ENCODE data around the gene OR2B2. TPM values are rescaled to one million over a fixed set of nuclear protein-coding genes. Genes with fewer than 3 reads are reported as not detected.

Gene OR2B2
- polyA plus RNA-seq, 1 donor (not counting 4 experiments of a cell fraction or from before 2014, with no cell fraction given), result not detected

DNA sequence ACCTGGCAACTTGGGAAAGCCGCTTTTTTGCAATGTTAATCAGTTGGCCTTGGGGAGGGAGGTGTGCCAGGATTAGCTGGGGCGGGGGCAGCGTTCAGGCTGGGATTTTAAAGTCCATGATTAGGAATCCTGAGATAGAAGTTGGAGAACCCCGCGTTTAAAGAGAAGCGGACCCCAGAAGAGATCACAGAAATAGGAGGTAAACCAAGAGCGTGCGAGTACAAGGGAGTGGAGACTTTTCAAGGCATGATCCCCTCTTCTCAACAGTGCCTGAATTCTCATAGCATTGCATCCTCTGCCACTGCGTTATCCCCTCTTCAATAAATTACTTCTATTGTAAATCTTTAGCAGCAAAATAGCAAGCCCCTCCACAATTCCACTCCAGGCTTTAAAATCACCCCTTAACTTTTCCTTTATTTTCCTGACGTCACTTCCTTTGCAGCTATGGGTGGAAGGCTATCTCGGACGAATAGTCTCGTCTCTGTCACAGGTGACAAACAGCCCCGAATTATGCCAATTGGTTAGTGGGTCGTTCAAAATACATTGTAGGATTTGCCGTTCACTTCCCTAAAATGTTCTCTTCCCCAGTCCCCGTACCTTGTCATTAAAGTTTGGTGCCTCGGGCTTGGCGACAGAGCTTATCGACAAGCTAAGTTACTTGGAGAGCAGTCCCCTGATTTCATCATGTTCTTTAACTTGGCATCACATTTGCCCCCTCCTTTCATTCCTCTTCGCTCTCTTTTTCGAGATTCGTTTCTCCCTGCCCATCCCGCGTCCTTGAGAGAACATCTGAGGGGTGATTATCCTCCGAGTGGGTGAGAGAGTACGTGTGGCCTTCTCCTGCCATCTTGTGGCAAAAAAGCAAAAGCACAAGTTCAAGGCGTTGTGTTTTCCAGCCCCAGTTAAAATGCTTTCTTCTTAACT is 17.1 kb downstream of the OR2B2 start:
- no peaks in the 10 kb centered on the region for H3K27me3 ChIP-seq (ENCODE audit: control insufficient read depth, extremely low read depth, insufficient read depth, low read length)
- TF ChIP-seq, protein P1, sequence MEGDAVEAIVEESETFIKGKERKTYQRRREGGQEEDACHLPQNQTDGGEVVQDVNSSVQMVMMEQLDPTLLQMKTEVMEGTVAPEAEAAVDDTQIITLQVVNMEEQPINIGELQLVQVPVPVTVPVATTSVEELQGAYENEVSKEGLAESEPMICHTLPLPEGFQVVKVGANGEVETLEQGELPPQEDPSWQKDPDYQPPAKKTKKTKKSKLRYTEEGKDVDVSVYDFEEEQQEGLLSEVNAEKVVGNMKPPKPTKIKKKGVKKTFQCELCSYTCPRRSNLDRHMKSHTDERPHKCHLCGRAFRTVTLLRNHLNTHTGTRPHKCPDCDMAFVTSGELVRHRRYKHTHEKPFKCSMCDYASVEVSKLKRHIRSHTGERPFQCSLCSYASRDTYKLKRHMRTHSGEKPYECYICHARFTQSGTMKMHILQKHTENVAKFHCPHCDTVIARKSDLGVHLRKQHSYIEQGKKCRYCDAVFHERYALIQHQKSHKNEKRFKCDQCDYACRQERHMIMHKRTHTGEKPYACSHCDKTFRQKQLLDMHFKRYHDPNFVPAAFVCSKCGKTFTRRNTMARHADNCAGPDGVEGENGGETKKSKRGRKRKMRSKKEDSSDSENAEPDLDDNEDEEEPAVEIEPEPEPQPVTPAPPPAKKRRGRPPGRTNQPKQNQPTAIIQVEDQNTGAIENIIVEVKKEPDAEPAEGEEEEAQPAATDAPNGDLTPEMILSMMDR (optimal IDR thresholded peaks at IDR 0.05 in 1 of 3, IDR thresholded peaks at IDR 0.05 in 1 of 3, conservative IDR thresholded peaks at IDR 0.05 in 1 of 3; ENCODE audit: extremely low read depth in 1 of 3, insufficient read depth in 2 of 3, low read length in 3 of 3), result peak; percentile 75 to 86 (median 79)
- TF ChIP-seq EZH2 (IDR thresholded peaks at IDR 0.05; ENCODE audit: low read length), result no peak
- H3K36me3 ChIP-seq (ENCODE audit: control insufficient read depth in 2 of 2, extremely low read depth in 1 of 2, insufficient read depth in 2 of 2, low read length in 2 of 2), result no peaks in the 10 kb centered on the region
- no peak for DNase-seq (ENCODE audit: low read depth, low spot score)
- H3K79me2 ChIP-seq (ENCODE audit: control insufficient read depth, insufficient read depth, low read length), result no peaks in the 10 kb centered on the region
- peak overlapping the region; percentile 54 to 100 (median 99) for H3K4me3 ChIP-seq (ENCODE audit: control insufficient read depth in 2 of 3, extremely low read depth in 1 of 3, insufficient read depth in 2 of 3, low read depth in 1 of 3, low read length in 3 of 3)
- peak overlapping the region; percentile 100 for H3K4me2 ChIP-seq (ENCODE audit: control insufficient read depth, extremely low read depth, insufficient read depth, low read depth, low read length)
- peak; percentile 39 for FAIRE-seq
- no peaks in the 10 kb centered on the region for H4K20me1 ChIP-seq (ENCODE audit: control insufficient read depth, extremely low read depth, insufficient read depth, low read length)
- peak overlapping the region; percentile 99 for H2AFZ ChIP-seq (ENCODE audit: control insufficient read depth, low read length)
- peak overlapping the region; percentile 90 for H3K27ac ChIP-seq (ENCODE audit: control insufficient read depth, insufficient read depth, low read length)
- no peaks in the 10 kb centered on the region for H3K9me1 ChIP-seq (ENCODE audit: control insufficient read depth, extremely low read depth, insufficient read depth, low read length)
- H3K4me1 ChIP-seq (ENCODE audit: control insufficient read depth, extremely low read depth, insufficient read depth, low read length), result peaks cover 15% of the 10 kb centered on the region
- dilution Hi-C loops (cut with MboI; ENCODE audit: extremely low pct_ligation_motif_present, low sequenced_read_pairs), result no loop called here
- peak overlapping the region; percentile 88 for H3K9ac ChIP-seq (ENCODE audit: control insufficient read depth, extremely low read depth, insufficient read depth, low read length)
- no peaks in the 10 kb centered on the region for H3K9me3 ChIP-seq (ENCODE audit: control insufficient read depth, low read depth, low read length)

GRCh38 chr6:27893836-27894807 is 18.1 kb downstream of the OR2B2 start:
- TF ChIP-seq, protein P1 (optimal IDR thresholded peaks at IDR 0.05 in 1 of 3, IDR thresholded peaks at IDR 0.05 in 1 of 3, conservative IDR thresholded peaks at IDR 0.05 in 1 of 3; ENCODE audit: extremely low read depth in 1 of 3, insufficient read depth in 2 of 3, low read length in 3 of 3), result no peak
- no peak for TF ChIP-seq EZH2 (IDR thresholded peaks at IDR 0.05; ENCODE audit: low read length)
- peak overlapping the region; percentile 88 for H3K9ac ChIP-seq (ENCODE audit: control insufficient read depth, extremely low read depth, insufficient read depth, low read length)
- no peak for FAIRE-seq
- no peaks in the 10 kb centered on the region for H3K27me3 ChIP-seq (ENCODE audit: control insufficient read depth, extremely low read depth, insufficient read depth, low read length)
- H3K9me3 ChIP-seq (ENCODE audit: control insufficient read depth, low read depth, low read length), result no peaks in the 10 kb centered on the region
- no peak for DNase-seq (ENCODE audit: low read depth, low spot score)
- H3K9me1 ChIP-seq (ENCODE audit: control insufficient read depth, extremely low read depth, insufficient read depth, low read length), result no peaks in the 10 kb centered on the region
- peak overlapping the region; percentile 90 for H3K27ac ChIP-seq (ENCODE audit: control insufficient read depth, insufficient read depth, low read length)
- peak overlapping the region; percentile 67 for H2AFZ ChIP-seq (ENCODE audit: control insufficient read depth, low read length)
- H3K79me2 ChIP-seq (ENCODE audit: control insufficient read depth, insufficient read depth, low read length), result no peaks in the 10 kb centered on the region
- dilution Hi-C loops (cut with MboI; ENCODE audit: extremely low pct_ligation_motif_present, low sequenced_read_pairs), result no loop called here
- H3K4me3 ChIP-seq (ENCODE audit: control insufficient read depth in 2 of 3, extremely low read depth in 1 of 3, insufficient read depth in 2 of 3, low read depth in 1 of 3, low read length in 3 of 3), result peak overlapping the region; percentile 54 to 100 (median 99)
- H3K4me2 ChIP-seq (ENCODE audit: control insufficient read depth, extremely low read depth, insufficient read depth, low read depth, low read length), result peak overlapping the region; percentile 100
- peaks cover 23% of the 10 kb centered on the region for H3K4me1 ChIP-seq (ENCODE audit: control insufficient read depth, extremely low read depth, insufficient read depth, low read length)
- no peaks in the 10 kb centered on the region for H4K20me1 ChIP-seq (ENCODE audit: control insufficient read depth, extremely low read depth, insufficient read depth, low read length)
- H3K36me3 ChIP-seq (ENCODE audit: control insufficient read depth in 2 of 2, extremely low read depth in 1 of 2, insufficient read depth in 2 of 2, low read length in 2 of 2), result no peaks in the 10 kb centered on the region

Data from keratinocyte (primary cell).